Pancreas (tissue), 10 donors: Measurements from ENCODE around the gene STPG3. TPM values are rescaled to one million over a fixed set of nuclear protein-coding genes. Genes with fewer than 3 reads are reported as not detected.

Experiments used
- ATAC-seq, 4 donors: fragments of 200-7000 bp; cut with Tn5 transposase; one replicate each; pipeline versions ENCODE4 v1.8.0 to v1.9.1; 2020; ENCODE audit warnings: mild to moderate bottlenecking in 4 of 4, moderate library complexity in 4 of 4
- DNase-seq, 6 donors: peaks; one replicate each; pipeline ENCODE4 v3.0.0-alpha.2; 2020
- FAIRE-seq: peaks from 2 replicates; lab custom pipeline; 2012; peaks lifted over from hg19 to GRCh38; lab: Jason Lieb, UNC
- H3K27ac ChIP-seq, 4 donors: fragments of 200-600 bp; sonication (generic); 1 replicate in 3 of 4; 2 replicates in 1 of 4; pipeline versions ENCODE4 v1.5.0 to v1.8.0; 2020
- H3K27me3 ChIP-seq, 4 donors: fragments of 200-600 bp; one replicate each; pipeline ENCODE4 v1.8.0; 2021
- H3K36me3 ChIP-seq, 3 donors: fragments of 200-600 bp; sonication (generic) in 1 of 3; one replicate each; pipeline versions ENCODE4 v1.5.0 to v1.8.0; 2020 to 2021
- H3K4me1 ChIP-seq, 3 donors: fragments of 200-600 bp; one replicate each; pipeline ENCODE4 v1.8.0; 2021
- H3K4me3 ChIP-seq, 4 donors: fragments of 200-600 bp; sonication (generic) in 2 of 4; one replicate each; pipeline versions ENCODE4 v1.5.0 to v1.8.0; 2020 to 2021
- H3K9me3 ChIP-seq, 4 donors: fragments of 200-600 bp; one replicate each; pipeline ENCODE4 v1.8.0; 2021
- WGBS, 2 donors: extraction: QIAGEN DNeasy Blood & Tissue Kit; methylation state at CpG; one replicate each; pipeline ENCODE4 v1.1.7; 2013; 5-methylcytosine and 5-hydroxymethylcytosine counted together
- intact Hi-C, 3 donors: fragments of 100-400 bp; cut with DNase I; formaldehyde crosslinking; loops; one replicate each; pipeline versions ENCODE4 v1.11.1 to v1.14.2; 2022
- polyA plus RNA-seq, 2 donors: library from polyadenylated mRNA; stranded (reverse); fragments of 200-250 nt; gene quantifications; one replicate each; pipeline ENCODE4 v1.2.3, GENCODE V29; 2013
- total RNA-seq, 6 donors: library from RNA; stranded (reverse); fragmentation: NEBNext Ultra II Directional in 4 of 6; extraction: Animal tissue kit (Norgen Biotek cat#: 25700) in 4 of 6; gene quantifications; one replicate each; pipeline versions ENCODE4 v1.2.1 to v1.2.4, GENCODE V29; 2021 to 2023
- TF ChIP-seq, protein P1 (sequence below), 4 donors: fragments of 200-600 bp; sonication (generic) in 3 of 4; IDR thresholded peaks; one replicate each; pipeline versions ENCODE4 v1.5.0 to v1.8.0; 2021; ENCODE audit warnings: antibody characterized with exemption in 4 of 4
- donor health status: healthy with polysubstance abuse.
- donor health status: DM: no; HTN: no; CAD: no; lungs with moderate emphysema.
- donor health status: DM: no; HTN: no; CAD: no.
- donor health status: control.
- donor health status: control.
- donor health status: Bipolar disorder and iron deficiency.
- donor health status: DM: yes; HTN: yes; CAD: no.
- donor health status: DM: no; HTN: no; CAD: no.
- donor health status: DM: no; HTN: no; CAD: no.
- donor health status: DM: yes; HTN: yes; CAD: no.

Gene STPG3
- total and polyA plus RNA-seq, 8 donors: 0.23 TPM; not detected in 7

GRCh38 chr9:137294091-137294680 is 43.1 kb downstream of the STPG3 start:
- H3K36me3 ChIP-seq: no peaks in the 10 kb centered on the region
- FAIRE-seq (no peak), ATAC-seq (peak; percentile 57 to 73 (median 70)), DNase-seq (peak; percentile 75 to 91 (median 86))
- intact Hi-C loops: loop anchor here in 1 of 3 donors (10.0 kb wide), 1 partner anchor 231 kb away; no protein-coding TSS in a partner anchor
- H3K27me3 ChIP-seq: no peaks in the 10 kb centered on the region
- peak overlapping the region; percentile 82 to 93 (median 88) for H3K27ac ChIP-seq
- H3K4me1 ChIP-seq: peaks cover 16 to 32% (median 22%) of the 10 kb centered on the region in 3 donors
- no peaks in the 10 kb centered on the region for H3K9me3 ChIP-seq
- TF ChIP-seq, protein P1, sequence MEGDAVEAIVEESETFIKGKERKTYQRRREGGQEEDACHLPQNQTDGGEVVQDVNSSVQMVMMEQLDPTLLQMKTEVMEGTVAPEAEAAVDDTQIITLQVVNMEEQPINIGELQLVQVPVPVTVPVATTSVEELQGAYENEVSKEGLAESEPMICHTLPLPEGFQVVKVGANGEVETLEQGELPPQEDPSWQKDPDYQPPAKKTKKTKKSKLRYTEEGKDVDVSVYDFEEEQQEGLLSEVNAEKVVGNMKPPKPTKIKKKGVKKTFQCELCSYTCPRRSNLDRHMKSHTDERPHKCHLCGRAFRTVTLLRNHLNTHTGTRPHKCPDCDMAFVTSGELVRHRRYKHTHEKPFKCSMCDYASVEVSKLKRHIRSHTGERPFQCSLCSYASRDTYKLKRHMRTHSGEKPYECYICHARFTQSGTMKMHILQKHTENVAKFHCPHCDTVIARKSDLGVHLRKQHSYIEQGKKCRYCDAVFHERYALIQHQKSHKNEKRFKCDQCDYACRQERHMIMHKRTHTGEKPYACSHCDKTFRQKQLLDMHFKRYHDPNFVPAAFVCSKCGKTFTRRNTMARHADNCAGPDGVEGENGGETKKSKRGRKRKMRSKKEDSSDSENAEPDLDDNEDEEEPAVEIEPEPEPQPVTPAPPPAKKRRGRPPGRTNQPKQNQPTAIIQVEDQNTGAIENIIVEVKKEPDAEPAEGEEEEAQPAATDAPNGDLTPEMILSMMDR (IDR thresholded peaks at IDR 0.05): no peak
- 10 to 16% methylated on average over 11 of the region's 11 CpGs for WGBS, 2 donors
- peak overlapping the region in 2 of 4 donors; percentile 10 to 22 for H3K4me3 ChIP-seq

DNA sequence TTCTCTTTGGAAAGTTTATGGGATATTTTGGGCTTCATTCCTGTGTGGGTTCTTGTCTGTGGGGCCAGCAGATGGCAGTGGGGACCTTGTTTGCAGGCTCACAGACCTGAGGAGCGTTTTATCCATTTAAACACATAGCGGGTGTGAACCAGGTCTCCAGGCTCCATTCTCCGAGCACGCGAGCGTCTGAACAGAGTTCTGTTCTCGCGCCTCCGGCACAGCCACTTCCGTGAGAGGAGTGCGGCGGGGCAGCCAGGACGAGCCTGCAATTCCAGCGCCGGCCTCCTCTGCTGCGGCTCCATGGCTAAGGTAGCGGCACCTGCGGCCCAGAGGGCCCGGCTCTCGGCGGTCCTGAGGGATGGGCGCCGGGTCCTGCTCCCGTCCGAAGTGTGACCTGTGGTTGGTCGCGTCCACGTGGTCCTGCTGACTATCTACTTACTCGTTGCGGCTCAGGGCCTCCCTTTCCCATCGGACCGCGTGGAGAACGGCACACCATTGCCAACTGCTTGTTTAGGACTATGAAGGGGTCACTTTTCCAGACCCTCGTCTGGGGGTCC is 43.7 kb downstream of the STPG3 start:
- DNase-seq (peak; percentile 40 to 84 (median 61)), ATAC-seq (no peak), FAIRE-seq (no peak)
- Histone ChIP-seq H3K36me3 (no peaks in the 10 kb centered on the region), H3K27ac (peak overlapping the region; percentile 82 to 93 (median 88)), H3K27me3 (no peaks in the 10 kb centered on the region), H3K4me3 (peak overlapping the region in 2 of 4 donors; percentile 49 to 52), H3K9me3 (no peaks in the 10 kb centered on the region), H3K4me1 (peaks cover 18 to 37% (median 22%) of the 10 kb centered on the region in 3 donors)
- intact Hi-C loops: loop anchor here in 1 of 3 donors (10.0 kb wide), 1 partner anchor 230 kb away; no protein-coding TSS in a partner anchor
- 57 to 63% methylated on average over 35 of the region's 35 CpGs for WGBS, 2 donors
- TF ChIP-seq, protein P1 (IDR thresholded peaks at IDR 0.05): no peak

- DNase-seq (peak; percentile 36 to 86 (median 69)), ATAC-seq (peak; percentile 23 to 57 (median 42)), FAIRE-seq (no peak)
- peak overlapping the region; percentile 40 to 93 (median 84) for H3K27ac ChIP-seq
- TF ChIP-seq, protein P1 (IDR thresholded peaks at IDR 0.05): peak; percentile 13 to 58 (median 42)
- intact Hi-C loops: loop anchor here in 1 of 3 donors (10.0 kb wide), 1 partner anchor 229 kb away; no protein-coding TSS in a partner anchor
- 5 to 7% methylated on average over 38 to 76 of the region's 76 CpGs for WGBS, 2 donors
- no peaks in the 10 kb centered on the region for H3K9me3 ChIP-seq
- peaks cover 18 to 37% (median 22%) of the 10 kb centered on the region in 3 donors for H3K4me1 ChIP-seq
- H3K27me3 ChIP-seq: no peaks in the 10 kb centered on the region
- peak overlapping the region in 3 of 4 donors; percentile 30 to 52 (median 49) for H3K4me3 ChIP-seq
- no peaks in the 10 kb centered on the region for H3K36me3 ChIP-seq
Observed at GRCh38 chr9:137295238-137295811, 44.2 kb downstream of the STPG3 start.

DNA sequence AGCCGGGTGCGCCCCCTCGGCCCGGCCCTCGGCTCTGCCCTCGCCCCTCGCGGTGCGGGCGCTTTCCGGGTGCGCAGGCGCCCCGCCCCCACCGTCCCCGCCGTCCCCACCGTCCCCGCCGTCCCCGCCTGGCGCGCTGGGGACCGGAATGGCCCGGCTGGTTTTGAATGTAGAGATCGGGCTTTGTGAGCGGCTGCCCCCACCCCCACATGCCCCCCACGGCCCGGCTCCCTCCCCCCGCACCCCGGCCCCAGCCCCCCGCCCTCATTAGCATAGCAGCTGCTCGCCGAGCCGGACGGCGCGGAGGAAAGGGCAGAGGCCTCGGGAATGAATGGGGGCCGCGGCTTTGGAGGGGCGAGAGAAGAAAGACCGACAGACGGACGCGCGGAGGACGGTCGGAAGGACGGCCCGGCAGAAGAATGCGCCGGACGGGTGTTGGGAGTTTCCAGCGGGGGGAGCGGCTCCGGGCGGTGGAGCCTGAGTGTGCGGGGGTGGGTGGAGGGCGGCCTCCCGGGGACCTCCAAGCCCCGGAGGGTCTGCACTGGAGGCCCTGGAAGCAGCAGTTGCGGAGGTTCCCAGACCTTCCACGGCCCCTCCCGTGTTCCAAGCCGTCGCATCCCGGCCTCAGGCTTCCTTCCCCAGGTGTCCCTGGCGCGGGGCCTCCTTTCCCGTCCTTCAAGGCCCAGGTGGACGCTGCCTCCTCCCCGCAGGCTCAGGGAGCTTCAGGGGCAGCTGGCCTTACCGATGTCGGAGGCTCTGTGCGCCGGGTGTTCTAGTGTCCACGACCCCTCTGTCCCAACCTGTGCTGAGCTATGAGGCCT is 45.0 kb downstream of the STPG3 start:
- TF ChIP-seq, protein P1 (IDR thresholded peaks at IDR 0.05): no peak
- intact Hi-C loops: loop anchor here in 1 of 3 donors (10.0 kb wide), 1 partner anchor 229 kb away; no protein-coding TSS in a partner anchor
- H3K36me3 ChIP-seq: no peaks in the 10 kb centered on the region
- no peaks in the 10 kb centered on the region for H3K9me3 ChIP-seq
- peak in 5 of 6 donors; percentile 27 to 83 (median 68) for DNase-seq
- 10 to 12% methylated on average over 50 to 78 of the region's 78 CpGs for WGBS, 2 donors
- H3K4me3 ChIP-seq: peak overlapping the region in 3 of 4 donors; percentile 30 to 52 (median 49)
- ATAC-seq: no peak
- H3K27me3 ChIP-seq: no peaks in the 10 kb centered on the region
- H3K27ac ChIP-seq: peak overlapping the region; percentile 40 to 82 (median 60)
- FAIRE-seq: no peak
- H3K4me1 ChIP-seq: peaks cover 18 to 37% (median 22%) of the 10 kb centered on the region in 3 donors
